LNCAP (cell line): ENCODE results near the gene AGBL5.

ENCODE experiments used
- CTCF ChIP-seq: fragments of 450-650 bp; IDR thresholded peaks from 2 replicates; pipeline ENCODE4 v1.5.1; 2017; ENCODE audit warnings: mild to moderate bottlenecking

The AGBL5 gene

GRCh38 chr2:27025861-27026851 lies 25.3 kb upstream of the AGBL5 start:
- no peak for TF ChIP-seq CTCF

GRCh38 chr2:27027211-27027651 lies 24.2 kb upstream of the AGBL5 start:
- no peak for TF ChIP-seq CTCF

- no peak for TF ChIP-seq CTCF
These were observed 22.4 kb upstream of the AGBL5 start for GRCh38 chr2:27029051-27029450.

- TF ChIP-seq CTCF: no peak
These were observed 18.8 kb upstream of the AGBL5 start, which contains the start of gene TMEM214 for GRCh38 chr2:27032495-27033252. TMEM214 (plus strand) TSS chr2:27032965; CDS start chr2:27033016, 51 bp downstream.

- no peak for TF ChIP-seq CTCF
These were observed 18.1 kb upstream of the AGBL5 start for GRCh38 chr2:27033253-27033852.

- TF ChIP-seq CTCF: no peak
These were observed 13.5 kb upstream of the AGBL5 start for GRCh38 chr2:27038012-27038411.

GRCh38 chr2:27038631-27039339 lies 12.7 kb upstream of the AGBL5 start:
- no peak for TF ChIP-seq CTCF
